Measurements from ENCODE around the gene PCP4. TPM values are rescaled to one million over a fixed set of nuclear protein-coding genes. Genes with fewer than 3 reads are reported as not detected.

The PCP4 gene
- total RNA-seq (1 to 10 TPM in 1 of 7 donors, under 1 TPM in 1, not detected in 5; 0.98 to 5.4 TPM), polyA plus RNA-seq (1 to 10 TPM; 1.3 to 3.6 (median 1.7) TPM)
- long read RNA-seq, donor 1, partial matches to known transcripts: 0 of 2 reads
- long read RNA-seq, donor 1, other reads (novel, unspliced or antisense): 0 of 2 reads
- long read RNA-seq, donor 2, transcript PCP4-201 (3 exons, 660 nt): major isoform, 7 of 12 reads
- long read RNA-seq, donor 2, partial matches to known transcripts: 5 of 12 reads
- long read RNA-seq, donor 2, other reads (novel, unspliced or antisense): 0 of 12 reads

DNA sequence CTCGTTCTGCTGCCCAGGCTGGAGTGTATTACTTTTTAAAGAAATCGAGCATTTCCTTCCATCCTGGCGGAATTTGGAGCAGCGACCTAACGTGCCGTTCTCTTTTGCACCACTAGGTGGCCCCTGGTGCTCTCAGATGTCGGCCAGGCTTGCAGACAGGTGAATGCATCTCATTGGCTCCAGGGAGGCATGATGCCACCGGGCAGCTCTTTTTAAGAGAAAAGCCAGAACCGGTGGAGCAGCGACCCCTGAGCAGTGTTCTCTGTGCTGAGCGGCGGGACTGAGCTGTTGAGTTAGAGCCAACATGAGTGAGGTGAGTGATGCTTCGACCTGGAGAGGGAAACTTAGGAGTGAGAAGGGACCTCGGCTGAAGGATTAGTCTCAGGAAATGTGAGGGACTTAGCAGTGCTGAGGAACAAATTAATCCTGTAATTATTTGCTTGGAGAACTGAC, at the start of gene PCP4:
Gene PCP4 (plus strand): TSS at position 241 of the 453 bp plus-strand sequence. CDS start 64 bp downstream, at position 305.
- intact Hi-C loops (cut with DNase I; ENCODE audit: low total_unique reads): no loop called here
- Histone ChIP-seq H3K9me3 (no peaks in the 10 kb centered on the region), H3K27me3 (replicated peaks in 1 of 7) (peaks cover 0 to 23% (median 0%) of the 10 kb centered on the region in 7 donors), H3K27ac (no peak within 1 kb of the TSS), H3K4me3 (no peak within 1 kb of the TSS), H3K4me1 (no peaks in the 10 kb centered on the region), H3K36me3 (no peaks in the 10 kb centered on the region)
- TF ChIP-seq, protein P1, sequence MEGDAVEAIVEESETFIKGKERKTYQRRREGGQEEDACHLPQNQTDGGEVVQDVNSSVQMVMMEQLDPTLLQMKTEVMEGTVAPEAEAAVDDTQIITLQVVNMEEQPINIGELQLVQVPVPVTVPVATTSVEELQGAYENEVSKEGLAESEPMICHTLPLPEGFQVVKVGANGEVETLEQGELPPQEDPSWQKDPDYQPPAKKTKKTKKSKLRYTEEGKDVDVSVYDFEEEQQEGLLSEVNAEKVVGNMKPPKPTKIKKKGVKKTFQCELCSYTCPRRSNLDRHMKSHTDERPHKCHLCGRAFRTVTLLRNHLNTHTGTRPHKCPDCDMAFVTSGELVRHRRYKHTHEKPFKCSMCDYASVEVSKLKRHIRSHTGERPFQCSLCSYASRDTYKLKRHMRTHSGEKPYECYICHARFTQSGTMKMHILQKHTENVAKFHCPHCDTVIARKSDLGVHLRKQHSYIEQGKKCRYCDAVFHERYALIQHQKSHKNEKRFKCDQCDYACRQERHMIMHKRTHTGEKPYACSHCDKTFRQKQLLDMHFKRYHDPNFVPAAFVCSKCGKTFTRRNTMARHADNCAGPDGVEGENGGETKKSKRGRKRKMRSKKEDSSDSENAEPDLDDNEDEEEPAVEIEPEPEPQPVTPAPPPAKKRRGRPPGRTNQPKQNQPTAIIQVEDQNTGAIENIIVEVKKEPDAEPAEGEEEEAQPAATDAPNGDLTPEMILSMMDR (IDR thresholded peaks at IDR 0.05 in 8 of 11, conservative IDR thresholded peaks at IDR 0.05 in 3 of 11): peak in 10 of 11 experiments; percentile 45 to 81 (median 68)
- TF ChIP-seq POLR2A (IDR thresholded peaks at IDR 0.05): no peak
- no peak for TF ChIP-seq POLR2AphosphoS5 (IDR thresholded peaks at IDR 0.05)
- 7 to 15% (median 9%) methylated on average over 13 to 14 of the region's 14 CpGs for WGBS, 5 donors
- no peak for DNase-seq

DNA sequence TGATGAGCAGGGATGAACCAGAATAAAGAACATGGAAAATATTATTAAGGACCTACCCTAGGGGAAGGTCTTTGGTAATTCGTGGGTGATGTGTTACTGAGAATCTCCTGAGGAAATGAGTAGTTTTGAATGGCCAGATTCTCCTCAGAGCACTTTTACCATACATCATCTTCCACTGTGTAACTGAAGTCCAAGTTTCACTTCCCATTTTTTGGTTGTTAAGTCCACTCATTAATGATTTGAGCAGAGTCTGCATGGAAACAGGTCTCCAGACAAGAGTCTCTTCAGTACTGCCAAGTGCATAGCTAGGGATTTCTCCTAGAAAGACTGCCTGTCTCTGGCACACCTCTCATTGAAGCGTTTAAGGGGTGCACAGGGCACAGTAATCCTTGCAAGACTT, 48.7 kb upstream of the PCP4 start:
- H3K36me3 ChIP-seq: no peaks in the 10 kb centered on the region
- no peak overlapping the region for H3K4me3 ChIP-seq
- H3K4me1 ChIP-seq: no peaks in the 10 kb centered on the region
- TF ChIP-seq, protein P1 (IDR thresholded peaks at IDR 0.05 in 8 of 11, conservative IDR thresholded peaks at IDR 0.05 in 3 of 11): no peak
- TF ChIP-seq POLR2A (IDR thresholded peaks at IDR 0.05): no peak
- TF ChIP-seq POLR2AphosphoS5 (IDR thresholded peaks at IDR 0.05): no peak
- intact Hi-C loops (cut with DNase I; ENCODE audit: low total_unique reads): no loop called here
- no peak for DNase-seq
- WGBS, 5 donors: 61 to 67% (median 64%) methylated on average over 2 of the region's 2 CpGs
- peaks cover 0 to 5% (median 0%) of the 10 kb centered on the region in 8 donors for H3K9me3 ChIP-seq
- no peak overlapping the region for H3K27ac ChIP-seq
- H3K27me3 ChIP-seq (replicated peaks in 1 of 7): no peaks in the 10 kb centered on the region

DNA sequence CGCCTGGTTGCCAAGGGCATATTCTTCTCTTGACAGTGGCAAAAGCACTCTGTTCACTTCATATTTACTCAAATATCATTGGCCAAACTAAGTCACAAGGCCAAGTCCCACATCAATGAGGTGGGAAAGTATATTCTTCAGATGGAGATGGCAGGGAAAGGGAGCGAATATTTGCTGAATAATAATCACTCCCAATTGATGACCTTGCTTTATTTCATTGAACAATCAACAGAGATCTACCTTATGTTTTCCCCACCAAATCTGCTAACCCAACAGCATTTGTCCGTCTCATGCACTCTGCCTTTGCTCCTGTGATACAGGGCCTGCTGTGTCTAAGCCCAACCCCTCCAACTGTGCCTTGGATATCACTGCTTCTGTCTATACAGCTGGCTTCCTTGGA, 45.2 kb upstream of the PCP4 start:
- no peak for DNase-seq
- Histone ChIP-seq H3K27ac (no peak overlapping the region), H3K4me3 (no peak overlapping the region), H3K4me1 (no peaks in the 10 kb centered on the region), H3K36me3 (no peaks in the 10 kb centered on the region), H3K9me3 (peaks cover 0 to 11% (median 0%) of the 10 kb centered on the region in 8 donors), H3K27me3 (replicated peaks in 1 of 7) (no peaks in the 10 kb centered on the region)
- intact Hi-C loops (cut with DNase I; ENCODE audit: low total_unique reads): no loop called here
- WGBS, 5 donors: 87 to 95% (median 87%) methylated on average over 3 of the region's 3 CpGs
- TF ChIP-seq, protein P1 (IDR thresholded peaks at IDR 0.05 in 8 of 11, conservative IDR thresholded peaks at IDR 0.05 in 3 of 11): no peak
- no peak for TF ChIP-seq POLR2A (IDR thresholded peaks at IDR 0.05)
- TF ChIP-seq POLR2AphosphoS5 (IDR thresholded peaks at IDR 0.05): no peak

DNA sequence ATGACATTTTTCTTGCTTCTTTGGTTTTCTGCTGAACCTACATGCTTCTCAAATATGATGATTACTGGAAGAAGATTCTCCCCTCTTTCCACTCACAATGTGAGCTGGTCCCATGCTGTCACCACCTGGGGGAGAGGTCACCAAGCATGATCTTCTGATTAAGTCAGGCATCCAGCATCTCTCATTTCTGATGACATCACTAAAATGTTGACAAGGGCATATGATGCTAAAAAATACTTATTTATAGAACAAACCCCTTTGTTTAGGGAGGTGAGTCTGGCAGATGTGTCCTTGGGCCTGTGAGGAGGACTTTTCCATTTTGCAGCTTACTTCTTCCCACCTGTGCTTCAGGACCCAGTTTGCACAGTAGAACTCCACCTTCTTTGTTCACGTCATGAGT, 42.0 kb upstream of the PCP4 start:
- no peak overlapping the region for H3K27ac ChIP-seq
- DNase-seq: no peak
- no peak overlapping the region for H3K4me3 ChIP-seq
- no peaks in the 10 kb centered on the region for H3K36me3 ChIP-seq
- no peaks in the 10 kb centered on the region for H3K27me3 ChIP-seq (replicated peaks in 1 of 7)
- 47 to 95% (median 86%) methylated on average over 1 of the region's 1 CpG for WGBS, 5 donors
- H3K9me3 ChIP-seq: peaks cover 0 to 15% (median 0%) of the 10 kb centered on the region in 8 donors
- H3K4me1 ChIP-seq: no peaks in the 10 kb centered on the region
- TF ChIP-seq, protein P1 (IDR thresholded peaks at IDR 0.05 in 8 of 11, conservative IDR thresholded peaks at IDR 0.05 in 3 of 11): no peak
- no peak for TF ChIP-seq POLR2AphosphoS5 (IDR thresholded peaks at IDR 0.05)
- TF ChIP-seq POLR2A (IDR thresholded peaks at IDR 0.05): no peak
- intact Hi-C loops (cut with DNase I; ENCODE audit: low total_unique reads): no loop called here

Data from spleen (tissue), 13 donors.